A204.1 (cell line): Measurements from ENCODE around the gene DYNLL1.
"Not testable (repeated sequence)": the region's sequence is repeated elsewhere in the genome, so short reads cannot be mapped to it uniquely, and the experiment has no call there.

Experiments used
- FAIRE-seq: peaks from 2 replicates; lab custom pipeline; 2012; peaks lifted over from hg19 to GRCh38; lab: Jason Lieb, UNC

Gene DYNLL1

GRCh38 chr12:120475643-120476042, 20.3 kb upstream of the DYNLL1 start:
- FAIRE-seq = no peak

GRCh38 chr12:120479458-120479857, 16.5 kb upstream of the DYNLL1 start:
- no peak for FAIRE-seq

- no peak for FAIRE-seq
These were observed 15.7 kb upstream of the DYNLL1 start for GRCh38 chr12:120480211-120480610.

GRCh38 chr12:120481022-120481767, 14.7 kb upstream of the DYNLL1 start:
- FAIRE-seq = no peak

DNA sequence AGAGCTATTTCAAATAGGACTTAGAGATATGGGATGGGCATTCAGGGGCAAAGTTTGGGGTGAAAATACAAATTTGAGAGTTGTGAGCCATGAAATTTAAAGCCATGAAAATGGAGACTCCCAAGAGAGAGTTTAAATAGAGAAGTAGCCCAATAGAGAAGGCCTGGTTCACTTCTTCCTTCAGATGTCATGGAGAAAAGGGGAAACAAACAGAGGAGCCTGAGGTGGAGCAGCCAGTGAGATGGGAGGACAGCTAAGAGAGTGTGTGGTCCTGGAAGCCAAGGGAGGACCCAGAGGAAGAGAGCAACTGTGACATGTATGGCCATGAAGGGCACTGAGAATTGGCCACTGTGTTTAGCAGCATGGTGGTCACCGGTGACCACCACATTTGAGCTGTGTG, 12.3 kb upstream of the DYNLL1 start:
- no peak for FAIRE-seq

GRCh38 chr12:120485961-120486881, 9.7 kb upstream of the DYNLL1 start:
- no peak for FAIRE-seq

- not testable (repeated sequence) for FAIRE-seq
These were observed 8.4 kb upstream of the DYNLL1 start for GRCh38 chr12:120487552-120487951.

- no peak for FAIRE-seq
These were observed 7.8 kb upstream of the DYNLL1 start for GRCh38 chr12:120488057-120488640.

DNA sequence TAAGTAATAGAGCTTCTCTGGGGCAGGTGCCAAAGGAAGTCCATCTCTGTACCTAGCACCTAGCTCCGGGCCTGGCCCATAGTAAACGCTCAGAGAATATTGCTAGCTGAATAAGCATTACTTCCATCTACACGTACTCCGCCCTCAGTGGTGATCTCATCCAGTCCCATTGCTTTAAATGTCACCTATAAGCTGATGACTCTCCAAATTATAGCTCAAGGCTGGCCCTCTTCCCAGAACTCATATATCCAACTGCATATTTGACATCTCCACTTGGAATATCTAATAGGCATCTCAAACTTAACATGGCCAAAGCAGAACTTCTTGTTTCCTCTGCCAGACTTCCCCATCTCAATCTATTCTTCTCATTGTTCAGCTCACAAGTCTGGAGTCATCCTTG, 6.9 kb upstream of the DYNLL1 start:
- no peak for FAIRE-seq

- FAIRE-seq = no peak
These were observed 5.6 kb upstream of the DYNLL1 start for GRCh38 chr12:120490325-120490724.

DNA sequence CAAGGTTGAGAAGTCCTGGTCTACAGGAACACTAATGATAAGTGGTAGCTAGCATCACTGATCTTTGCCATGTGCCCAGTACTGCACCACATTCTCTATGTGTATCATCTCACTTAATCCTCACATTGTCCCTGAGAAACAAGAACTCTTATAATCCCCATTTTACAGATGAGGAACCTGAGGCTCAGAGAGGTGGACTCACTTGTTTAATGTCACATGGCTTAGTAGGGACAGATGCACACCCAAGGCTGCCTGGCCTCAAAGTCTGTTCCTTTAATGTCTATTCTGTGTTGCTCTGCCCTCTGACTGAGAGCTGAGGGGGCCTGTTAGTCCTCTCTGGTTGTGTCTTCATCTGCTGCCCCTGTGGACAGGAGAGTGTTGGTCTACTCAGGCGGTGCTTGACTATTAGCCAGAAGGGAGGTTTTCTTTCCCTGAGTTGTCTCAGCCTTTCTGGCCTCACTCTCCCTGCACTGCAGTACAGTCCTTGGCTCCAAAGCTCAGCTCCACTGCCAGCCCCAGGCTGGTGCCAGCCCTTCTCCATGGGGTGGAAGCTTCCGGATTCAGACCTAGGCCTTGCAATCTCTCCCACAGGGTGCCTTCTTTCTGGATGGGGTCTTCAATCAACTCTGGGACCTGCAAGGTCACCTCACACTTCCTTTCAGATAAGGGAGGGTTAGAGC, 4.9 kb upstream of the DYNLL1 start:
- FAIRE-seq = no peak

GRCh38 chr12:120495186-120495730, 655 bp upstream of the DYNLL1 start:
- FAIRE-seq = no peak

DNA sequence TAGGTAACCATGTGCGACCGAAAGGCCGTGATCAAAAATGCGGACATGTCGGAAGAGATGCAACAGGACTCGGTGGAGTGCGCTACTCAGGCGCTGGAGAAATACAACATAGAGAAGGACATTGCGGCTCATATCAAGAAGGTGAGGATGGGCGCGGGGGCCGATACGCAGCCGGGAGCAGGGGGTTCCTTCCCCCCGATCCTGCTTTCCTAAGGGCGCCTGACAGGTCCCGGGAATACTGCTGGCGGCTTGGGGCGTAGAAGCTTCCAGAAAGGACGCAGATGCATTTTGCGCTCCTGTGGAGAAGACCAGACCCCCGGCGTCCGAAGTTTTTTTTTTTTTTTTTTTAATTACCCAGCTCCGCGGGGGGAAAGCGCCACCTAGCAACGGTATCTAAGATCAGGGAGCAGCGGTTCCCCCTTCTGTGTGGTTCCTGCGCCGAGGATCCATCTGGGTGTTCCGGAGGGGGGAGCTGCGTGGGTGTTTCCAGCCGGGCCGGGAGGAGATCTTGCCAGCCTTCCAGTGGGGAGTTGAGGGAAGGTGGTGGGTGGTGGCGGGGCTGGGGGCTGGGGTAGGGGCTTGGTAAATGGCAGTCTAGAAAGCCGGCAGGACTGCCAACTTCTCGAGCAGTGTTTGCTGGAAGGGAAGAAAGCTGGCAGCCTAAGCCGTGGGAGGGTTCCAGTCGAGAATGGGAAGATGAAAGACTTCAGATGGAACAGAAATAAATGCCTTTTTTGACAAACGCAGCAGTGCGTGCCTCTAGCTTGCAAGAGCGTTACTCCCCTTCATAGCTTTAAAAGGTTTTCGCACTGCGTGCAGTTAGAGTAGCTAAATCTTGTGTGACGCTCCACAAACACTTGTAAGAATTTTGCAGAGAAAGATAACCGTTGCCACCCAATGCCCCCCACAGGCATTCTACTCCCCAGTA, 764 bp downstream of the DYNLL1 start:
- FAIRE-seq = no peak

GRCh38 chr12:120497524-120498150, 1.7 kb downstream of the DYNLL1 start:
- FAIRE-seq = no peak

- no peak for FAIRE-seq
These were observed 3.1 kb downstream of the DYNLL1 start for GRCh38 chr12:120498870-120499515.

DNA sequence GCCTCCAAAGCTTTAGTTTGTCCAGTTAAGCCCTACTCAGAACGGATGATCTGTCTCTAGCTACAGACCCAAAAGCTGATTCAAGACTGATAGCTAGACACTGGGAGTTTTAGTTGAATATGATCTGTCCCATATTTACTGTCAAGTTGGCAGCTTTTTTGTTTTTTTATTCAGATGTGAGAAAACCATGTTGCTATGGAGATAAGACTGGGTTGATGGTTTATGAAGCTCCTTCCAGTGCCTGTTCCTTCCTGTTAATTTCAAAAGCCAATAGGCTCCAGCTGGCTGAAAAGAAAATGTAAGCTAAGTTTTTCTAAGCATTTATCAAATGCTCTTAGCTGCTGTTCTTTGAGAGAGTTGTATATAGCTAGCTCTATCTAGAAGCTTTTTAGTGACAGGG, 4.7 kb downstream of the DYNLL1 start:
- FAIRE-seq = no peak

DNA sequence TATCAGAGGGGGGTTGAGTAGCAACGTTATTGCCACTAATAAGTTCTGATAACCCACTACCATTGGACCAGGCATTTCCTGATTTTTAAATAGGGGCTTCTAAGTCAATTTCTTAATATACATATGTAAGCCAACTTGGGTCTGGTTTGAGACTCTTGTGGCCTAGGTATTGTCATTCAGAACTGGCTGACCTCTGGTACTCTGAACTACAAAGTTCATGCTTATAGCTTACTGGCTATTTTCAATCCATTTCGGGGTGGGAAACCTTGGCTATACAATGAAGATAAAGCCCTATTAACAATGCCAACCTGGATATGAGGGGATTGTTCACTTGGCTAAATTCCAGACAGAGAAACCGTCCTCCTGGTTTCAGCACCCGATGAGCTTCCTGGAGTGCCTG, 8.7 kb downstream of the DYNLL1 start:
- FAIRE-seq = no peak

DNA sequence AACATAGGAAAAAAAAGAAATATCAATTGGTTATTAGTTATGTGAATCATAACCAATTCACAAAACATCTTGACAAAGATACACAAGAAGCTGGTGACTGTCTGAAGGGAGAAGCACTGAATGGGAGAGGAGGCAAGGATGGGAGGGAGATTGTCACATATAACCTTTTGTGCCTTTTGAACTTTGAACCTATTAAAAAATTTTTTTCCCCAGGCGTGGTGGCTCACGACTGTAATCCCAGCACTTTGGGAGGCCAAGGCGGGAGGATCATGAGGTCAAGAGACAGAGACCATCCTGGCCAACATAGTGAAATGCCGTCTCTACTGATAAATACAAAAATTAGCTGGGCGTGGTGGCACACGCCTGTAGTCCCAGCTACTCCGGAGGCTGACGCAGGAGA, 12.6 kb downstream of the DYNLL1 start:
- no peak for FAIRE-seq

DNA sequence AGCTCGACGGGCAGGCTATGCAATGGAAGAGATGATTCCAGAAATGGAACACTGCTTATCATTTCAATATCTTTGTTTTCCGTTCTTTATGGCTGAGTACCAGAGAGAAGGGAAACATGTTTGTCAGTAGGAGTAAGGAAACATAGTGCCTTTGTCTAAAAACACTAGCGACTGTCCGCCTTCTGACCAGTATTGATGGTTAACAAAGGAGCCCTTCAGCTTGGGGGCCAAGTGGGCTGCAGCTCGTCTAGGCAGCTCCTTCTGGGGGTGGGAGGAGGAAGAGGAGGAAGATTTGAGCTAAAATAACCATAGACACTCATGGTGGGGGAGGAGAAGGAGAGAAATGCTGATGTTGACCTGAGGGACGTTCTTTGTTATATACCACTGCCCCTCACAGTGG, 18.1 kb downstream of the DYNLL1 start:
- no peak for FAIRE-seq

DNA sequence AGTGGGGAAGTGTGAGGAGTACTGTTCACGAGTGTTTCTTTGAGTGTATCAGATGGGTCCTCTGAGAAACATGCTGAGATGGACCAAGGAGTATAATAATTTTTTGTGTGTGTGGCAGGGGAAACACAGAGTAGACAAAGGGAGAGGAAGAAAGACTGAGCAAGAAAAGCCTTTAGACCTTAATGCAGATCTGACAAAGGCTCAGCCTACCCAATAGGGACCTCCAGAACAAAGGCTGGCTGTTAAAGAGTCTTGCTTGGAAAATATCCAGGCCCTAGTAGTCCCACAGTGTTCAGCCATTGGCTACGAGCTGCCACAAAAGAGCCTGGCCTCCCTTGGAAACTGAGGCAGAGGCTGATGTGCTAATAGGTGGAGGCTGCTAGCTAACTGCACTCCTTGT, 19.6 kb downstream of the DYNLL1 start:
- FAIRE-seq = no peak
